ENCODE data around the gene SASH1. TPM values are rescaled to one million over a fixed set of nuclear protein-coding genes. Genes with fewer than 3 reads are reported as not detected.

SASH1 gene
- total and polyA plus RNA-seq, 2 of the 8 experiments (the other 6 are each of a cell fraction or from before 2014, with no cell fraction given): 6.0 to 20.2 TPM

DNA sequence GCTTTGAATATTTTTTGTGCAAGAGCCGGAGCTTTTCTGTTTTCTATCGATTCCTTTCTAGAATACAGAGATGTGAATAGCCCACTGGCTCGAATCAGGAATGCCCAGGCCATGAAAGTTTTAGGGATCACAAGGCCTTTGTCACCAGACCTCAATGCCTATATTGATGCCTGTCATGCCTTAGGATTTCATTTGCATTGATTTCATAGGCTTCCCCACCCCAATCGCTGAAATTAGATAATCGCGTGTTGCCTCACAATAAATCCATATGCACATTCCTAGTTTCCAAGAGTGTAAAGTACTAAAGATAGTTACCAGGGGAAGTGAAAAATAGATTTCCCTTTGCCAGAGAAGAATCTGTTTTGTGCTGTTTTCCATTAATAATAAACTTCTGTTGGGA, 150.8 kb downstream of the SASH1 start (continued):
- no peak for TF ChIP-seq EP300 (IDR thresholded peaks at IDR 0.05; ENCODE audit: borderline replicate concordance in 1 of 2, low read depth in 2 of 2, low read length in 2 of 2)
- no peak for TF ChIP-seq CEBPB (IDR thresholded peaks at IDR 0.05; ENCODE audit: low read depth, low read length)
- TF ChIP-seq JUN (IDR thresholded peaks at IDR 0.05; ENCODE audit: low read depth, low read length): no peak
- TF ChIP-seq RFX5 (IDR thresholded peaks at IDR 0.05; ENCODE audit: borderline replicate concordance, low read depth, low read length): no peak
- no peak for TF ChIP-seq BRCA1 (IDR thresholded peaks at IDR 0.05; ENCODE audit: low read depth, low read length)

Measured in H1 (cell line).